HG02759 (cell line): ENCODE results near the gene MLYCD.

ENCODE experiments used
- ATAC-seq: cut with Tn5 transposase; IDR thresholded peaks from one replicate; pipeline ENCODE4 v1.9.1; 2021; ENCODE audit warnings: mild to moderate bottlenecking, moderate library complexity; ENCODE audit not compliant: unreplicated experiment

Gene MLYCD

DNA sequence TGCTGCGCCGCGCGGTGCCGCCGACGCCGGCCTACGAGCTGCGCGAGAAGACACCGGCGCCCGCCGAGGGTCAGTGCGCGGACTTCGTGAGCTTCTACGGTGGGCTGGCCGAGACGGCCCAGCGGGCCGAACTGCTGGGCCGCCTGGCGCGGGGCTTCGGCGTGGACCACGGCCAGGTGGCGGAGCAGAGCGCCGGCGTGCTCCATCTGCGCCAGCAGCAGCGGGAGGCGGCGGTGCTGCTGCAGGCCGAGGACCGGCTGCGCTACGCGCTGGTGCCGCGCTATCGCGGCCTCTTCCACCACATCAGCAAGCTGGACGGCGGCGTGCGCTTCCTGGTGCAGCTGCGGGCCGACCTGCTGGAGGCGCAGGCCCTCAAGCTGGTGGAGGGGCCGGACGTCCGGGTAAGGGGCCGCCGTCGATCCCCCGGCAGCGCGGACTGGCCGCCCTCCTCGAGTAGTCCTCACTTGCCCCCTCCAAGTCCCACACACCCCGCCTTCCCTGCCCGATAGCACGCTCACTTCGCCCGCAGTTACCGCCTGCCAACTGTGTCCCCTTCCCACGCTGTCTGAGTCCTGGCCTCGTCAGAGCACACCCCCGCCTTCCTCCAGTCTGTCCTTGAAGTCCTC lies 470 bp downstream of the MLYCD start:
- ATAC-seq = peak; percentile 57

DNA sequence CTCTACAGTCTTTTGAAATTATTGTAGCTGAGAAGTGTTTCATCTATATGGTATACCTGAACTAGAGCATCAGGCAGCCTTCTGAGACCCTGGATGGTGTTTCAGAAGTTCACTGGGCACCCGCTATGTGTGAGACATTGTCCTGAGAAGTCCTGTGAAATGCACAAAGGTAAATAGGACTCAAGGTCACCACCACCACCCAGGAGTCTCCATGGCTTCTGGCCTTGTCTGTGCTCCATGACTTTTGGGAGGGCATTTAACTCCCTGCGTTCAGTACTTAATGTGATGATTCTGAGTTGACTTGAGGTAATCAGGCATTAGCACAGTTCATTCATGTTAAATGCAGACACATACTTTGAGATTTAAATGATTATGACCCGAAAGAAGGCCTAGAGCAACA lies 1.1 kb downstream of the MLYCD start:
- ATAC-seq = no peak

GRCh38 chr16:83900571-83900970 lies 1.7 kb downstream of the MLYCD start:
- ATAC-seq = no peak

GRCh38 chr16:83901101-83901500 lies 2.2 kb downstream of the MLYCD start:
- ATAC-seq = no peak

- ATAC-seq = no peak
Observed at GRCh38 chr16:83903751-83904150, 4.8 kb downstream of the MLYCD start.

DNA sequence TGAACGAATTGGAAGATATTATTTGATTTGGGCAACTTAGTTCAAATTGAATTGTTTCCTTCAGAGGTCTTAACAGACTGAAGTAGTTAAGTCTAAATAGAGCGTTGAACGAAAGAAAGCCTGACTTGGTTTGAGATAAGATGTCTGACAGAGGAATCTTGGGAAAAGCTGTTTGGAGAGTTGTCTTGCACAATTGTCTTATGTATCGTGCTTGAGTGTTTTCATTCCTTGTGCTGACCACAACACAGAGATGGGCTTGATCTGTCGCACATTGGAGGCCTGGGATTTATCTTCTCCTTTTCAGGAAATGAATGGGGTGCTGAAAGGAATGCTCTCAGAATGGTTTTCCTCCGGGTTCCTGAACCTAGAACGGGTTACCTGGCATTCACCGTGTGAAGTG lies 7.8 kb downstream of the MLYCD start:
- no peak for ATAC-seq

DNA sequence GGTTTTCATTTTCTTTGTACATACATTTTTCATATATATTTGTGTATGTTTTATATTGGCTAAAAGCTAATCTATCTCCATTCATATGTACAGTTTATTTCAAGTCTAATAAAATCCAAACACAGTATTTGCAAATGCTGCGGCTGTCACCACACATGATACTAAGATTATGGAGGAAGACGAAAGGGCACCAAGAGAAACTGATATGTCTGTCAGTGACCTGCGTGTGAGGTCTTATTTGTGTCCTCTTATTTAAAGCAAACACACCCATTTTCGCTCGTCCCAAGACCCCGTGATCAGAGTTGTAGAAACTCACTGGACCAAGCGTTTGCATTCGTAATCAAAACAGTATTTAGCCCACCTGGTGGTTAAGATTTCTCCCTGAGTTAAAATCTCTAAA lies 8.2 kb downstream of the MLYCD start:
- ATAC-seq = no peak

GRCh38 chr16:83907631-83908250 lies 8.8 kb downstream of the MLYCD start:
- ATAC-seq = no peak

DNA sequence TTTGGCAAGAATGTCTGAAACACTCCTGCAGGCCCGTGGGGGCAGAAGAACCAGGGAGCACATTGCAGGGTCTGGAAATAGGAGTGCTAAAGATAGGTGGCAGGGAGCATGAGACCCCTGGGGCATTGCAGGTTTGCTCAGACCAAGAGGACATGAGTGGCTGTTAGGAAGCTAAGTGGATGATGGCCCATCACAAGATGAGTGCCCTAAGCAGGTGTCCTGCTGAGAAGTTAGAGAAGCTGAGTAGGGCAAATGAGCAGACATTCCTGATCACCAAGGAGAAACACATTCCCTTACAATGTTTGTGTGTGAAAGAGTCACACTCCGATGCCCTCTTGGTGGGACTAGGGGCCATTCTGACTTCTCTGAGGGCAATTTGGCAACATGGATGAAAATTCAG lies 9.9 kb downstream of the MLYCD start:
- no peak for ATAC-seq

GRCh38 chr16:83911290-83911689 lies 12.4 kb downstream of the MLYCD start:
- ATAC-seq = no peak

DNA sequence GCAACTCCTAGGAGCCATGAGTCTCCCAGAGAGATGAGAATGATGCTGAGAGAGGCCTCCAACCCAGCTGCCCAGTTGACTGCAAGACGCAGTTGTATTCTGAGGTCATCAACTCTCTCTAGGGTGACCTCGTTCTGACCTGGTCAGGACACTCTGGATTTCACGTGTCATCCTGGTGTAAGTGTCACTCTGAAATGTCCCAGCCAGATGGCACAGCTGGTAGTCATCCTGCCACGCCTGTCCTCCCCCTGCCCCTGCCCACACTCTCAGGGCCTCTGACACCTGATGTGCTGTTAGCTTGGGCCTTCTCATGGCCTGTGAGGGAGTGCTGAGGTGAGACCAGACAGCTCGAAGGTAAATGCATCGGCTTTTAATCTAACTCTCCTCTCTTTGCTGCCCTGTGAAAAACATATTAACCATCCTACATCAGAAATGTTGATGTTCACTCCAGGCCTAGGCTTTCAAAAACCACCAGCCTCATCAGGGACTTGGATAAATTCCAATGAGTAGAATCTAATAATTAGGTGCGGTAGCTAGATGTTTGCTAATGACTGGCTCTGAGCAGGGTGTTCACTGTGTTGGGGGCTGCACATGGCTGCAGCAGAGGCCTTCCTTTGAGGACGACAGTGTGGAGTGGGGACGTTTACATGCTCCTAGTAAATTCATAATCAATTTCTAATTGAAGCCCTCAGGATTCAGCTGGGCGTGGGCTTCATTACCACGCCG lies 13.8 kb downstream of the MLYCD start:
- no peak for ATAC-seq

DNA sequence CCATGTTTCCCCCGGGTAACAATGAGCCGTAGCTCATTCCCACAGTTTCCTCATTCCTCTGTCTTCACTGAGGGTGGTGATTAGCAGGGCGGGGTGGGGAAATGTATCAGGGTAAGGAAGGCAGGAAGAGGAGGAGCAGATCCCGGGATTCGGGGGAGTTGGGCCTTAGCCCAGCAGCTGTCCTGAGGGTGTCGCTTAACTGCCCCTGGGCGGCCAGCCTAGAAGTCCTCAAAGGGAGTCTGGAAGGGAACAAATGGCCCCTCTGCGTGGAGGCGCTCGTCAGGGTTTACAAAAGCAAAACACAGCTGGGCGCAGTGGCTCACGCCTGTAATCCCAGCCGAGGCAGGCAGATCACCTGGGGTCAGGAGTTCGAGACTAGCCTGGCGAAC lies 14.3 kb downstream of the MLYCD start:
- ATAC-seq = no peak

GRCh38 chr16:83914091-83914710 lies 15.3 kb downstream of the MLYCD start:
- ATAC-seq = no peak

DNA sequence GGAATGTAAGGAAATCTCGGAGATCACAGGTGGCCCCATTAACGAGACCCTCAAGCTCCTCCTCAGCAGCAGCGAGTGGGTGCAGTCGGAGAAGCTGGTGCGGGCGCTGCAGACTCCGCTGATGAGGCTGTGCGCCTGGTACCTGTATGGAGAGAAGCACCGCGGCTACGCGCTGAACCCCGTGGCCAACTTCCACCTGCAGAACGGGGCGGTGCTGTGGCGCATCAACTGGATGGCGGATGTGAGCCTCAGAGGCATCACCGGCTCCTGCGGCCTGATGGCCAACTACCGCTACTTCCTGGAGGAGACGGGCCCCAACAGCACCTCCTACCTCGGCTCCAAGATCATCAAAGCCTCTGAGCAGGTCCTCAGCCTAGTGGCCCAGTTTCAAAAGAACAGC lies 16.2 kb downstream of the MLYCD start:
- ATAC-seq = no peak

DNA sequence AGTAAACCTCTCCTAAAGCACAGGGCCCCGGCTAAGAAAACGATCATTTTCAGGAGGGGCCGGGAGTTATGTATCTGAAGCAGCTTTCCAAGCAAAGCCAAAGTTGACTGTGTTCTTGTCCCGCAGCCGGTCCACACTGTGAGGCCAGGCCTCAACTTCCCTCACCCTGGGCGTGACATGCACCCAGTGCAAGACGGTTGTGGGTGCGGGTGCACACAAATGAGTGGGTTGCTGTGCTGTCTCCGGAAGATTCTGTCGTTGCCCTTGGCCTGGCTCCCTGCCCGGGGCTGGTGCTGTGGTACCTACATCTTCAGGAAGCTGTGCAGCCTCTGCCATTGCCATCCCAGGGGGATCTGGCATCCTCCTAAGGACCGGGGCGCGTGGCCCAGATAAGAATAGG lies 16.6 kb downstream of the MLYCD start:
- ATAC-seq = no peak

- ATAC-seq = no peak
Observed at GRCh38 chr16:83917152-83918120, 18.5 kb downstream of the MLYCD start.

GRCh38 chr16:83920894-83921491 lies 22.1 kb downstream of the MLYCD start:
- ATAC-seq = no peak

DNA sequence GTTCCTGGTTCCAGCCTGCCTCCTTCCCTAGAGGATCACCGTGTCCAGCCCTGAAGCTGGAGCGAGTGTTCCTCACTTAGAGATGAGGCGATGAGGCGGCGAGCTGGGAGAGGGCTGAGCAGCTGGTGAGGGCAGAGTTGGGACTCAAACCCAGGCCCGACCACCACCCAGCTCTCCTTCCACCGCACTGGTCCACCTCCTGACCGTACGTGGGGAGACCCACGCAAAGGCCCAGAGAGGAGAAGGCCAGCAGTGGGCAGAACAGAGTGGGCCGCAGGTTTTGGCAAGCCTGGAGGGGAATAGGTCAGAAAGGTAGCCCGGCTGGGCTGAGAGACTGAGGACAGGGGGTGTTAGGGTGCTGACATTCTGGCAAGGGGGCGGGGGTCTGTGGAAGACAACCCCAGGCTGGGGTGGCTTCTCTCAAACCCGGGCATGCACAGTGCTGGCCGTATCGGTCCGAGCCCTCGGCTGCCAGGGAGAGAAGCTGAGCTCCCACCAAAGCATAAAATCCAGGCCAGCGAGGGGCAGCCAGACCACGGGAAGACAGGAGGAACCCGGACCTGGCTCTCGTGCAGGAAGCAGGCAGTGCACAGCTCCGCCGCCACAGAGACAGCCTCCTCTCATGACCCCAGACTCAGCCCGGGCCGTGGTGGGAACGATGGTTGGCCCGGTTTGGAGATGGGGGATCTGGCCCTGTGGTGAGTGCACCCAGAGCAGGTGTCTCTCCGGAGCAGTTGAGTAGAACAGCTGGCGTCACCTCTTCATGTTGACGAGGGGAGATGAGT lies 24.9 kb downstream of the MLYCD start:
- ATAC-seq = no peak

DNA sequence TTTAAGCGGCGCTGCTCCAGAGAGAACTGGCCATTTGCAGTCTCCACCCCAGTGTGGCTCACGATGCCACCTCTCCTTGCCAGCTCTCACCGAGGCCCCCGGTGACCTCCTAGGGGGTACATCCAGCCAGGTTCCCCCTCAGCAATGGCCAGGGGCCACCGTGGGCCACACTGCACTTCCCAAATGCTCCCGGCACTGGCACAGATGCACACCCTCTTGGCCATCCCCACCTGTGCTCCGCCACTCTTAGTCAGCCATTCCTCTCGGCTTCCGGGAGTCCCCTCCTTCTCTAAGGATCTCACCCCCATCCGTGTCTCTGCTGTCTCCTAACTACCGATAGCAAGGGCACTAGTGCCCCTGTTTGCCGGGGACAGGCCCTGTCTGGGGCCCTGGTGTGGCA lies 25.8 kb downstream of the MLYCD start:
- ATAC-seq = no peak
